Fibroblast of the conjunctiva (primary cell): Measurements from ENCODE around the gene AUP1.
"Not testable (repeated sequence)": the region's sequence is repeated elsewhere in the genome, so short reads cannot be mapped to it uniquely, and the experiment has no call there.

Experiments used
- DNase-seq: peaks from one replicate; pipeline ENCODE4 v3.0.0-alpha.2; 2010; ENCODE audit warnings: low read depth

The AUP1 gene, protein sequence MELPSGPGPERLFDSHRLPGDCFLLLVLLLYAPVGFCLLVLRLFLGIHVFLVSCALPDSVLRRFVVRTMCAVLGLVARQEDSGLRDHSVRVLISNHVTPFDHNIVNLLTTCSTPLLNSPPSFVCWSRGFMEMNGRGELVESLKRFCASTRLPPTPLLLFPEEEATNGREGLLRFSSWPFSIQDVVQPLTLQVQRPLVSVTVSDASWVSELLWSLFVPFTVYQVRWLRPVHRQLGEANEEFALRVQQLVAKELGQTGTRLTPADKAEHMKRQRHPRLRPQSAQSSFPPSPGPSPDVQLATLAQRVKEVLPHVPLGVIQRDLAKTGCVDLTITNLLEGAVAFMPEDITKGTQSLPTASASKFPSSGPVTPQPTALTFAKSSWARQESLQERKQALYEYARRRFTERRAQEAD

DNA sequence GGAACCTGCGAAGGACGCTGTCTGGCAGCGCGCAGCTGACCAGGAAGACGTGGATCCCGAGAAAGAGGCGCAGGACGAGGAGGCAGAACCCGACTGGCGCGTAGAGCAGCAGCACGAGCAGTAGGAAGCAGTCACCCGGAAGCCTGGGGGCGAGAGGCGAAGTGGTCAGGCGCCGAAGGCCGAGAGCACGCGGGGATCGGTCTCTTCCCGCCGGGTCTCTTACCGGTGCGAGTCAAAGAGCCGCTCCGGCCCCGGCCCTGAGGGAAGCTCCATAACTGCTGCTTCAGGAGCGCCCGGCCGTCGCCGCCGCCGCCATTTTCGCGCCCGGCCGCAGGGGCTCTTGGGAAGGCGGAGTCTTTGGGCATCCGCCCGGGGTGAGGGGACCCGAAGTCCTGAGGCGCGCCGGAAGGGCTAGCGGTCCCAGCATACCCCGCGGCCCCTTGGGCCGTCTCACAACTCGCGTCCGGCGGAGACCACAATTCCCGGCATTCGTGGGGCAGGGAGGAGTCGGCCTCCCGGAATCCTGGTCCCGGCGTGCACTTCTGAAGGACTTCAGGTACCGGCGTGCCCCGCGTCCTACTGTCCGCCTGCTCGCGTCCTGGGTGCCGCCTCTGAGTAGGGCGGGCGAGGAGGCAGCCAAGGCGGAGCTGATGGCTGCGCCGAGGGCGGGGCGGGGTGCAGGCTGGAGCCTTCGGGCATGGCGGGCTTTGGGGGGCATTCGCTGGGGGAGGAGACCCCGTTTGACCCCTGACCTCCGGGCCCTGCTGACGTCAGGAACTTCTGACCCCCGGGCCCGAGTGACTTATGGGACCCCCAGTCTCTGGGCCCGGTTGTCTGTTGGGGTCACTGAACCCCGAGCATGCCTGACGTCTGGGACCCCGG lies at the start of gene AUP1, which contains the start of gene HTRA2:
AUP1 (minus strand) TSS at position 350 of the 882 bp plus-strand sequence; CDS start at position 273, 77 bp downstream.
HTRA2 (plus strand) TSS at position 577 of the 882 bp plus-strand sequence; CDS start at position 651, 74 bp downstream.
- peak; percentile 99 for DNase-seq

- DNase-seq = no peak
These were observed 48.9 kb upstream of the AUP1 start for GRCh38 chr2:74578408-74578807.

DNA sequence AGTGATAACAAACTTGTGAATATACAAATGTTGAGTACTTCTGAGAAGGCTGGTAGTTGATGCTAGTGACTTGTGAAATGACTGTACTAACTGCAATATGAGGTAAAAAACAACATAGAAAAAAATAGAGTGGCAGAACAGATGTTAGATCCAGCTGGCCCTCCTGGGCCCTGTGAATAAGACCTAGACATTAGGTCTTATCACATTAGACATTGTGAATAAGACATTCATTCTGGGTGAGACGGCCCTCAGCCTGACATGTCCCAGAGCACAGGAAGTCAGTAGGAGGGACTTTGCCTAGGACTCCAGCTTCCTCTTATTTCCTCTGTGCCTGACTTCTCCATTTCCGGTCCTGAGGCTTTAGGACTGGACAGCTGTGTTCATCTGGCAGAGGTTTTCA lies 47.9 kb upstream of the AUP1 start:
- no peak for DNase-seq

DNA sequence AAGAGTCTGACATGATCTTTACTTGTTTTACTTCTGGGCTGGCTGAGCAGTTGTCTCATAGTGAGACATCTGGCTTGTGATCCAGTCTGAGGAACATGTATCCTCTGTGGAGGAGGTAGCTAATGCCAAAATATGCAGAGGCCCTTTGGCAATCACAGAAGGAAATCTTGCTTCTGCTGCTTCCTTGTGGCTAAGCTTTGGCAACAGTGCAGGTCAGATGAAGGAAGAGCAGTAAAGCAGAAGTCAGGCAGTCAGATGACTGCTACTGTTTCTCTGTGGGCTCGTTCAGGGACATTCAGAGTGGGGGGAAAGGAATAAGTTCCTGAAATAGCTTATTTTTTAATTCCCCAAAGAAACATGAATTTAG lies 47.3 kb upstream of the AUP1 start:
- peak; percentile 80 for DNase-seq

GRCh38 chr2:74576211-74576862 lies 46.8 kb upstream of the AUP1 start:
- no peak for DNase-seq

DNA sequence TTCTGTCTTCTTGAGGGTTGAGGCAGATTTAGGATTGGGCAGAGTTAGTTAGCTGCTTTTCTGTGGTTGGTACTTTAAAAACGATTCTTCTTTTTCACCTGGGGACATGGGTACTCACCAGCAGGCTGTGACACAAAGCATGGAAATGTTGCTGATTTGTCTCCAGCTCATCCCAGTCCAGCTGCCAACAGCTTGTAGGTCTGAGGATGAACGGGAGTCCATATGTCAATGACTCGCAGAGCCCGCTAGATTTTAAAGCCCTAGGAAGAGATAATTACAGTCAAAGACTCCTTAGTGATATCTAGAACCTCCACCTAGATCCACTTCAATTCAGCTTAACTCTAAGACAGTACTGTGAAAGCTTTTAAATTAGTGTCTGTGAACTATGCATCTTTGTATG lies 45.8 kb upstream of the AUP1 start:
- no peak for DNase-seq

- DNase-seq = peak; percentile 47
These were observed 44.4 kb upstream of the AUP1 start for GRCh38 chr2:74573747-74574562.

DNA sequence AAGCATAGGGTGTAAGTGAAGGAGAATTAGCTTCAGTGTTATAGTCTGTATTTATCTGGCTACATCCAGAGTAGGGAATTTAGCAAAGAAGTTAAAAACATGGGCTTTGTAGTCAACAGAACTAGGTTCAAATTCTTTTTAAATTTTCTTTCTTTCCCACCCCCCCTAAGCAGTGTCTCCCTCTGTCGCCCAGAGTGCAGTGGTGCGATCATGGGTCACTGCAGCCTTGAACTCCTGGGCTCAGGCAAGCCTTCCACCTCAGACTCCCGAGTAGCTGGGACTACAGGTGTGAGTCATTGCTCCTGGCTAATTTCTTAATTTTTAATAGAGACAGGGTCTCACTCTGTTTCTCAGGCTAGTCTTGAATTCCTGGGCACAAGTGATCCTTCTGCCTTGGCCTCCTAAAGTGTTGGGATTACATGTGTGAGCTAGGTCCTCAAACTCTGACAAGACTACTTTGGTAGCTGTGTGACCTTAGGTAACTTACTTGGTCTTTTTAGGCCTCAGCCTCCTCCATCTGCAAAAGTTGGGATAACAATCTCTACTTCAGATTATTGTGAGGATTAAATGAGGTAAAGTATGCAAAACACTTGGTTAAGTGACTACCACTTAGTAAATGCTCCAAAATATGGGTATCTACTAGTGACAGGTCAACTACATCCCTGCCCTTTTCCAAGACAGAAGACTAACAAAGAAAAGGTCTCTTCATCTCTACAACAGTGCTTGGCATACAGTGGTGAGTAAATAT lies 42.8 kb upstream of the AUP1 start:
- no peak for DNase-seq

GRCh38 chr2:74571058-74571457 lies 41.6 kb upstream of the AUP1 start:
- DNase-seq = no peak

DNA sequence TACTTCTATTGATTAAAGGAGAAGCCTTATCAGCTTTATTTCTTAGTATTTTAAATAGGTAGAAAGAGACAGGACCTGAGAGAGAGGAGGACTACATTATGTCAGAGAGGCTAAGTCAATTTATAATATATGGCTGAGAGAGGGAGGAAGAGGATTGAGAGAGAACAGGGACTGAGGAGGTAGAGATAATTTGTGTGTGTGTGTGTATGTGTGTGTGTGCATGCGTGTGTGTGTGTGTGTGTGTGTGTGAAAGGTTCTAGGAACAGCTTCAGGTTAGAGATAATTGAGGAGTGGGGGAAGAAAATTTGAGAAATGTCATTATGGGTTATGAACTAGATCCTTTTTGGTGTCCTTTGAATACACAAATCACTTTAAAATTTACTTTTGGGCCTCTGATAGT lies 40.2 kb upstream of the AUP1 start:
- no peak for DNase-seq

DNA sequence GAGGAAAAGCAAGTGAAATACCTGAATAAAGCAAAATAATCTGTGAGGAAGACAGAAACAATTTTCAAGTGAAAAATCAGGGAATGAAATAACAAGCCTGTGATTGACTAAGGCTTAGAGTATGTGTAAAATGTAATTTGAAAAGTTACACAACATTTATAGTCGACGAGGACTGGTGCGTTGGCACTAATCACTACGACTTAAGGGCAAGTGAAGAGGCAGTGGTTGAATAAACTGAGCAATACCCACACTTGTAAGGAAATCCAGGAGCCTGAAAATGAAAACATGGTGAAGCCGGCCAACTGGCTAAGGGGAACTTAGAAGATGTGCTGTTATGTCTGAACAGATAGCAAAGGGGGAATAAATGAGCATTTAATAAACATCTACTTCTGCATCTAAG lies 38.4 kb upstream of the AUP1 start:
- DNase-seq = peak; percentile 84

GRCh38 chr2:74566754-74567085 lies 37.2 kb upstream of the AUP1 start:
- peak; percentile 93 for DNase-seq

DNA sequence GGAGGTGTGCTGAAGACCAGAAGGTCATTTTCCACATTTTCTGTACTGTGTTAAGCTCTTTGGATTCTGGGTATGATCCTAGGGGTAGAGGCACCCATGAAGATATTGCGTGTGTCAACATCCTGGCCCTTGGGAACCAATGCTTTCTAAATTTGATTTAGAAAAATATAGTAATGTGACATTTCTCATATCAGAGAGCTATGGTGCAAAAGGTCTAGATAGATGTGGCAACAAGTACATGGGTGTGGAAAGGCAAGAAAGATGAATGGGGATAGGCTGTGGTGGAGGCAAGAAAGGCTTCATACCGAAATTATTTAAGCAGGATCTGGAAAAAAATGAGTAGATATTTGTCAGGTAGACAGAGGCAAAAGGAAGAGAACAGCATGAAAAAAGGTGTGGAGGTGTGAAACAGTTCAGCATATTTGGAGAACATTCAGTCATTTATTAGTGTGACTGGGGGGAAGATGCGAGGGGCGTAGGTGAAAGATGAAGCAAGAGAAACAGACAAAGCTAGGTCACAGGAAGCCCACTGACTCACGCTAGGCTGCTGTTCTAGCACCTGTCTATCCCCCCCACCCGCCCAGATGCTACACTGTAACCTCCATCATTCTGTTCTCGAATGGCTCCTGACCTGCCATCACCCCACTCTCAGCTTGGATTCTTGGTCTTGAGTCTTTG lies 36.7 kb upstream of the AUP1 start:
- DNase-seq = no peak

DNA sequence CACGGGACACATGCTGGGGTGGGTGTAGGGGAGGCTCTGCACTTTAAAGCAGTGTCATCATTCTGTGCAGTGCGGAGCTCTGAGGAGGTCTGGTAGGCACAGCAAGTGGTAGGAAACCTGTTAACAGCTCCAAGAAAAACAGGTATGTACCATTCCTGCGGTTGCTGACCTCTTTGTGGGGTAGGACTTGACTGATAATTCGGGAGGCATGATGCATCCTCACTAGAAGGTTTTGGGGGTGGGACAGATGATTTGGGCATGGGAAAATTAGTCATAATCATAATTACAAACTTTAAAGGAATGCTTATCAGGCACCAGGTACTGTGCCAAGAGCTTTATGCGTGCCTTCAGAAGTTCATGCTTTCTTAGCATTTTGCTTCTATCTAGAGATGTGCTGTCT lies 34.7 kb upstream of the AUP1 start:
- DNase-seq = no peak

DNA sequence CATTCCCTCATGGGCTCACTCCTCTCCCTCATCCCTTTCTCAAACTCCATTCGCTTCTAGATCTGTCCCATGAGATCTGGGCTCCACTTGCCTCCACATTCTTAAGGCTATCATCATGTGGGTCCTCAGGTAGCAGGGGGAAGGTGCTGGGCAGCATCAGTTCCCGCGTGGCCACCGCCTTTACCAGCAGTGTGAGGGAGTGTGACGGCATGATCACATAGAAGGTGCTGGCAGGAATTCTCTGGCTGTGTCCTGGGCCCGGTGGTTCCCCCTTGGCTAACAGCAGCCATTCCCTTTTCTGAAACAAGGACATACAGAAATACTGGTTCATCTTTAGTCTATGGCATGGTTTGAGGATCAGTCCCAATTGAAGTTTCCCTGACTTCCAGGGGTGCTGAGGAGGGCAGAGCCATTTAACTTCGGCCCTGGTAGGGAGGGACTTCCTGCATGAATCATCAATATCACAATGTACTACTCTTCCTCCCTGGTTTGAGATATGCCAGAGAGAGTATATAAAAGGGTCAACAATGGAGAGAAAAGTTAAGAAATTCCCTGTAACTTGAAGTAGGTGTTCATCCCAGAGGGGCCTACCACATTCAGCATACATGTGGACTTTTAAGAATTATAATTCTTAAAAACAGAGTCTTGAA lies 32.7 kb upstream of the AUP1 start:
- DNase-seq = no peak

DNA sequence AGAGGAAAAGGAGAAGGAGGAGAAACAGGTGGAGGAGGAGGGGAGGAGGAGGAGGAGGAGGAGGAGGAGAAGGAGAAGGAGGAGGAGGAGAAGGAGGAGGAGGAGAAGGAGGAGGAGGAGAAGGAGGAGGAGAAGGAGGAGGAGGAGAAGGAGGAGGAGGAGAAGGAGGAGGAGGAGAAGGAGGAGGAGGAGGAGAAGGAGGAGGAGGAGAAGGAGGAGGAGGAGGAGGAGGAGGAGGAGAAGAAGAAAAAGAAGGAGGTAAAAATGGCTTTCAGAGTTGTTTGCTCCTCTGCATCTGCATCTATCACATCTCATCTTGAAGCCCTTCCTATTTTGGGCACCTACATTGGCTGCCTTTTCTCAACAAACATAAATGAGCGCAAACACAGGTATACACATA lies 31.5 kb upstream of the AUP1 start:
- not testable (repeated sequence) for DNase-seq

- no peak for DNase-seq
These were observed 31.1 kb upstream of the AUP1 start for GRCh38 chr2:74560591-74560990.

DNA sequence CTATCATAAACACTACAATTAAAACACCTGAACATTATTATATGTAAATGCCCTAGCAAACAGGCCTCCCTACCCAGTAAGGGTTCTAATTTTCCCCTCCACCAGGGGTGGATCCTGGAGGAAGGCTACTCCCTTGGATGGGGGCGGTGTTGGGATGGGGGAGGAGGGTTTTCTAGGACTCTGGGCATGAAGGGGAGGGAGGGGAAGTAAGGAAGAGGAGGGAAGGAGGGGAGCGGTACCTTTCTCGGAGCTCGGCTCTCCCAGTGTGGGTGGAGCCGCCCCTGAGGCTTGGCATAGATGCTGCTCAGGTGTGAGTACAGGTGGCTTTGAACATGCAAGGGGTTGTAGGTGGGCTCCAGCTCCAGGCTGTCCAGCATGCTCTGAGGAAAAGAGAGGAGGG lies 30.4 kb upstream of the AUP1 start:
- DNase-seq = no peak

DNA sequence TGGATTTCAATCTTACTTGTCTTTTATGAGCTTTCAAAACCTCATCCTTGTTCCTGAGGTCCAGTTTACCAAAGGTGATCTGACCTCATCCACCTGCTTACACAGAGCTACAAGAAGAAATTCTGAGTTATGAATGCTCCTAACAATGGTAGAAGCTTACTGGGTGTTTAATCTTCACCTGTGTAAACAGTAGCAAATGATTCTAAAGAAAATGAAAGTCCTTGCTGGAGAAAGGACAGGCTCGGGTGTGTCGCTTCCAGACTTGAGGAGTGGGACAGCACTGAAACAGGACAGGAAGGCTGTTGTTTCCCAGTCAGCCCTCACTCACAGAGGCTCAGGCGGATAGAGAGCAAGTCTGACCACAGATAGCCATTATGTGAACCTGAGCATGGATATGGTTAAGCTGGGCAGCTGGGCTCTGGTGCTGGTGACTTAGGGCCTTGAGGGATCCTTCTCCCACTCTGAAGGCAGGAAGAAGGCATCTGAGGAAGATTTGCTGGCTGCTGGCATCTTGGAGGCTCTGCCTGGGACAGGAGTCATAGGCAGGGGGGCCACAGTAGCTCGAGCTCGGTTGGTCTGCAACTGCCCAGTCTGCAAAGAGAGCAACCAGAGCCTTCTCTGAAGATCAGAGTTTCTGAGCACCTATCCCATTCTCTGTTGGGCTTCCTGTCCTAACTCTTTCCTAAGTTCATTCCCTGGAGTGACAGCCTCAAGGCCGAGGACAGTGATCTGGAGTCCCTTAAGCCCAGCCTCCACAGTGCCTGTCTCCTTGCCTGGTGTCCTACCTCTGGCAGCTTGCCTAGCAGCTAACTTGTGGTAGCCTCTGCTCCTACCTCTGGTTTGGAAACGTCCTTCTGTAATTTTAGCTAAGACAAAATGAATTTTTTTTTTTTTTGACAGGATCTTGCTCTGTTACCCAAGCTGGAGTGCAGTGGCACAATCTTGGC lies 29.1 kb upstream of the AUP1 start:
- DNase-seq = no peak
